ENCODE results near the gene GUCA2A. TPM values are rescaled to one million over a fixed set of nuclear protein-coding genes. Genes with fewer than 3 reads are reported as not detected.

Gene GUCA2A
- total RNA-seq, 4 donors from 2014 or later: 6.0 TPM; not detected in 3

DNA sequence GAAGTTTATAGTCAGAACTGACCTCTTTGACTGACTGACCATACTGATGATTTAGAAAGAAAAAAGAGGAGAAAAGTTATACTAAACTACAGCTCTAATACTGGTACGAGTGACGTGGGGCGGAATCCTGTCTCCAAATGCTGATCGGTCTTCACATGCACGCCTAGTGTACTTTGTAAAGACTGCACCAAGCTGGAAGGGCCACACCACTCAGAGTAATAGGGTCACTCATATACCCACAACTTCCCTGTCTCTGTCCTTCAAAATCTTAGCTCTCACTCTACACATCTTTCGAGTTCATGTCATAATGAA, 19.4 kb upstream of the GUCA2A start:
- DNase-seq (no peak), ATAC-seq (no peak)
- Histone ChIP-seq H3K27me3 (no peaks in the 10 kb centered on the region), H3K27ac (no peak overlapping the region), H3K4me1 (no peaks in the 10 kb centered on the region), H3K4me3 (no peak overlapping the region), H3K36me3 (peaks cover 2 to 20% of the 10 kb centered on the region in 2 donors), H3K9me3 (no peaks in the 10 kb centered on the region)
- intact Hi-C loops (cut with DNase I; ENCODE audit: low total_unique reads) (no loop called here), in situ Hi-C loops (cut with MboI; ENCODE audit: low sequenced_read_pairs in 4 of 4) (no loop called here)
- TF ChIP-seq, protein P1, sequence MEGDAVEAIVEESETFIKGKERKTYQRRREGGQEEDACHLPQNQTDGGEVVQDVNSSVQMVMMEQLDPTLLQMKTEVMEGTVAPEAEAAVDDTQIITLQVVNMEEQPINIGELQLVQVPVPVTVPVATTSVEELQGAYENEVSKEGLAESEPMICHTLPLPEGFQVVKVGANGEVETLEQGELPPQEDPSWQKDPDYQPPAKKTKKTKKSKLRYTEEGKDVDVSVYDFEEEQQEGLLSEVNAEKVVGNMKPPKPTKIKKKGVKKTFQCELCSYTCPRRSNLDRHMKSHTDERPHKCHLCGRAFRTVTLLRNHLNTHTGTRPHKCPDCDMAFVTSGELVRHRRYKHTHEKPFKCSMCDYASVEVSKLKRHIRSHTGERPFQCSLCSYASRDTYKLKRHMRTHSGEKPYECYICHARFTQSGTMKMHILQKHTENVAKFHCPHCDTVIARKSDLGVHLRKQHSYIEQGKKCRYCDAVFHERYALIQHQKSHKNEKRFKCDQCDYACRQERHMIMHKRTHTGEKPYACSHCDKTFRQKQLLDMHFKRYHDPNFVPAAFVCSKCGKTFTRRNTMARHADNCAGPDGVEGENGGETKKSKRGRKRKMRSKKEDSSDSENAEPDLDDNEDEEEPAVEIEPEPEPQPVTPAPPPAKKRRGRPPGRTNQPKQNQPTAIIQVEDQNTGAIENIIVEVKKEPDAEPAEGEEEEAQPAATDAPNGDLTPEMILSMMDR (IDR thresholded peaks at IDR 0.05 in 4 of 5, conservative IDR thresholded peaks at IDR 0.05 in 1 of 5): no peak
- TF ChIP-seq POLR2A (IDR thresholded peaks at IDR 0.05): no peak

DNA sequence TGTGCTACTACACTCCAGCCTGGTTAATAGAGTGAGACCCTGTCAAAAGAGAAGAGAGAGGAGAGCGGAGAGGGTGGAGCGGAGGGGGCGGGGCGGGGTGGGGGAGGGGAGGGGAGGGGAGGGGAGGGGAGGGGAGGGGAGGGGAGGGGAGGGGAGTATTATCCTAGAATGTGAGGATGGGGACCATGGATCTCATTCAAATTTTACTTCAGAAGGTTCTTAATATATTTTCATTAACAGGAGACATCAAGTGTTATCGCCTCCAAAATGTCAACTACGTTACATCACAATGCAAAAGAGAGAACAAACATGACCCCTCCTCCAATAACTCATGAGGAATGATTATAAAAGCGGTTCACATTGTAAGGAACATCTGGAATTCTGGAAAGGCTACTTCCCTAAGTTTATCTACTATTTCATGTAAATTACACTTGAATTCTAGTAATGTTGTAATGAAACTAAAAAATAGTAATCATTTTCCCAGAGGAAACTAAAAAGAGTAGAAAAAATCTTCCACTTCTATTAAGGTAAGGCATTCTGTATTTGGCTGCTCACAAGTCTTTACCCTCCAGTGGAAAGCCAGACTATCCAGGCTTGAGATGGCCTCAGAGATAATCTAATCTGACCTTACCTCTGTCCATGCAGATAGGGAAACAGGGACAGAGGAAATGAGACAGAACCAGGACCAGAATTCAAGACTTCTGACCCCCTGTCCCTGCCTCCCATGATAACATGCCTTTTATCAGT, 18.8 kb upstream of the GUCA2A start:
- in situ Hi-C loops (cut with MboI; ENCODE audit: low sequenced_read_pairs in 4 of 4) (no loop called here), intact Hi-C loops (cut with DNase I; ENCODE audit: low total_unique reads) (no loop called here)
- TF ChIP-seq POLR2A (IDR thresholded peaks at IDR 0.05): no peak
- TF ChIP-seq, protein P1 (IDR thresholded peaks at IDR 0.05 in 4 of 5, conservative IDR thresholded peaks at IDR 0.05 in 1 of 5): no peak
- Histone ChIP-seq H3K4me1 (no peaks in the 10 kb centered on the region), H3K9me3 (no peaks in the 10 kb centered on the region), H3K27me3 (no peaks in the 10 kb centered on the region), H3K27ac (no peak overlapping the region), H3K36me3 (peaks cover 1 to 20% of the 10 kb centered on the region in 2 donors), H3K4me3 (no peak overlapping the region)
- ATAC-seq (no peak), DNase-seq (no peak)

DNA sequence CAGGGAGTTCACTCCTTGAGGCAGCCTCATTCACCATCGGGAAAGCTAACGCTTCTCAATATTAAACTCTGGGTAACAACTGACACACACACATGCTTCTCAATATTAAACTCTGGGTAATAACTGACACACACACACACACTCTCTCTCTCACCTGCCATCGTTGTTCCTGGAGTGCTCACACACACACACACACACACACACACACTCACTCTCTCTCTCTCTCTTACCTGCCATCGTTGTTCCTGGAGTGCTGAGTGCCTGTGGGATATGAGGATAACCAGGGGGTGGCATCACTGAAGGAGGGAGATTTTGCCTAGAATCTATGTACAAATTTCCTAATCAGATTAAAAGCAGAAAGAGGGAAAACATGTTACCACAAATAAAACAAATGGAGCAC, 17.1 kb upstream of the GUCA2A start:
- no peaks in the 10 kb centered on the region for H3K4me1 ChIP-seq
- ATAC-seq (no peak), DNase-seq (no peak)
- H3K27me3 ChIP-seq: no peaks in the 10 kb centered on the region
- H3K36me3 ChIP-seq: peaks cover 0 to 18% of the 10 kb centered on the region in 2 donors
- no peaks in the 10 kb centered on the region for H3K9me3 ChIP-seq
- in situ Hi-C loops (cut with MboI; ENCODE audit: low sequenced_read_pairs in 4 of 4): no loop called here
- no peak for TF ChIP-seq POLR2A (IDR thresholded peaks at IDR 0.05)
- TF ChIP-seq, protein P1 (IDR thresholded peaks at IDR 0.05 in 4 of 5, conservative IDR thresholded peaks at IDR 0.05 in 1 of 5): no peak
- H3K4me3 ChIP-seq: no peak overlapping the region
- intact Hi-C loops (cut with DNase I; ENCODE audit: low total_unique reads): no loop called here
- no peak overlapping the region for H3K27ac ChIP-seq

DNA sequence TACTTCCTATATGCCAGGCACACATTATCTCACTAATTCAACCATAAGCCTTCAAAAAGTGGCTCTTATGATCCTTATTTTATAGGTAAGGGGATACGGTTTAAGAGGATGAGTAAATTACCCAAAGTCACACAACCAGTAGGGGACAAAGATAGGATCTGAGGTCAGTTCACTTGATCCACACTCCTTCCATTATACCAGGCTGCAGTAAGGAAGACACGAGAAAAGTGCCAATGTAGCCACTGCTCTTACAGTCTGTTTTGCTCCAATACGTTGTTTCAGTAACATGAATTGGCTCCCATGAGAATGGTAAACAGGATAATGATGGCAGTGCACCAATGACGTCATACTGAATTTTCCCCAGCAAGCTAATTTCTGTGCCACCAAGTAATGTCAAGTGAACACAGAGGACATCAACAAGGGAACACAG, 15.4 kb upstream of the GUCA2A start:
- Histone ChIP-seq H3K9me3 (no peaks in the 10 kb centered on the region), H3K36me3 (peaks cover 0 to 5% of the 10 kb centered on the region in 2 donors), H3K4me1 (no peaks in the 10 kb centered on the region), H3K27me3 (no peaks in the 10 kb centered on the region), H3K27ac (no peak overlapping the region), H3K4me3 (no peak overlapping the region)
- intact Hi-C loops (cut with DNase I; ENCODE audit: low total_unique reads): loop anchor here (10.0 kb wide), 1 partner anchor 275 kb away; the partner anchor contains the start of genes PPCS and ZMYND12
- TF ChIP-seq POLR2A (IDR thresholded peaks at IDR 0.05): no peak
- TF ChIP-seq, protein P1 (IDR thresholded peaks at IDR 0.05 in 4 of 5, conservative IDR thresholded peaks at IDR 0.05 in 1 of 5): no peak
- DNase-seq (no peak), ATAC-seq (no peak)
- in situ Hi-C loops (cut with MboI; ENCODE audit: low sequenced_read_pairs in 4 of 4): loop anchor here in 2 of 4 donors (10.0 kb wide), 2 partner anchors 145 to 605 kb away; no protein-coding TSS in a partner anchor
